ENCODE results near the gene RPS25.
A peak's percentile ranks its signal among the peaks of the same experiment; 100 is the strongest.
"Not testable (repeated sequence)": the region's sequence is repeated elsewhere in the genome, so short reads cannot be mapped to it uniquely, and the experiment has no call there.

Gene RPS25

DNA sequence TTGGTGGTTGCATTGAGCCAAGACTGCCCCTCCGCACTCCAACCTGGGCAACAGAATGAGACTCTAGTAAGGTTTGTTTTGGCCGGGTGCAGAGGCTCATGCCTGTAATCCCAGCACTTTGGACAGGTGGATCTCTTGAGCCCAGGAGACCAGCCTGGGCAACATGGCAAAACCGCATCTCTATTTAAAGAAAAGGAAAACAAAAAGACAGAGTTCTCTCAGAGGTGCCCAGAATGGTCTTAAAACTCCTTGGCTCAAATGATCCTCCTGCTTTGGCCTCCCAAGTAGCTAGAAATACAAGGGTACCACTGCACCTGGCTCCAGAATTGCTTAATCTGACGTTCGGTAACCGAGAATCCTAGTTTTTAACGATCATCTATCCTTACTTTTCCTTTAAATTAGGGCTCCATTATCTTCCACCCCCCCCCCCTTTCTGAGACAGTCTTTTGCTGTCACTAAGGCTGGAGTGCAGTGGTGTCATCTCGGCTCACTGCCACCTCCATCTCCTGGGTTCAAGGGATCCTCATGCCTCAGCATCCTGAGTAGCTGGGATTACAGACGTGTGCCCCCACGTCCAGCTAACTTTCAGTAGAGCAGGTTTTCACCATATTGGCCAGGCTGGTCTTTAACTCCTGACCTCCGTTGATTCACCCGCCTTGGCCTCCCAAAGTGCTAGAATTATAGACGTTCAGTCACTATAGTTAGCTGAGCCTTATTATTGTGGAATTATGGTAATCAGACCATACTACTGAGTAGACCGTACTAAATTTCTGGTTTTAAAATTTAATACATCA is 1.7 kb downstream of the RPS25 start:
- DNase-seq (ENCODE audit: low read depth in 2 of 2): no peak

DNA sequence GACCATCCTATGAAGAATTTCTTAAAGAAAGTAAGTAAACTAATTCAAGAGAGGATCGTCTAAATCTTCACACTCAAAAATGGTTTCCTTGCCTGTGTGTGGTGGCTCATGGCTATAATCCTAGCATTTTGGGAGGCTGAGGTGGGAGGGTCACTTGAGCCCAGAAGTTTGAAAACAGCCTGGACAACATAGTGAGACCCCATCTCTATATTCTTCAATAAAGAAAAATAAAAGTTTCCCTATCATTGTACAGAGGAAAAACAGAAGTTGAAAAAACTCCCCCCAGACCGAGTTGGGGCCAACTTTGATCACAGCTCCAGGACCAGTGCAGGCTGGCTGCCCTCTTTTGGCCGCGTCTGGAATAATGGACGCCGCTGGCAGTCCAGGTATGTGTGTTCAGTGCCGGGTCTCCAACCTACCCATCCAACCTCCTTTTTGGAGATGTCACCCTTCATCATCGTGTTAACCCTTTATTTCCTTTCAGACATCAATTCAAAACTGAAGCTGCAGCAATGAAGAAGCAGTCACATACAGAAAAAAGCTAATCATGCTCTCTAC is 3.0 kb downstream of the RPS25 start:
- no peak for DNase-seq (ENCODE audit: low read depth in 2 of 2)

DNA sequence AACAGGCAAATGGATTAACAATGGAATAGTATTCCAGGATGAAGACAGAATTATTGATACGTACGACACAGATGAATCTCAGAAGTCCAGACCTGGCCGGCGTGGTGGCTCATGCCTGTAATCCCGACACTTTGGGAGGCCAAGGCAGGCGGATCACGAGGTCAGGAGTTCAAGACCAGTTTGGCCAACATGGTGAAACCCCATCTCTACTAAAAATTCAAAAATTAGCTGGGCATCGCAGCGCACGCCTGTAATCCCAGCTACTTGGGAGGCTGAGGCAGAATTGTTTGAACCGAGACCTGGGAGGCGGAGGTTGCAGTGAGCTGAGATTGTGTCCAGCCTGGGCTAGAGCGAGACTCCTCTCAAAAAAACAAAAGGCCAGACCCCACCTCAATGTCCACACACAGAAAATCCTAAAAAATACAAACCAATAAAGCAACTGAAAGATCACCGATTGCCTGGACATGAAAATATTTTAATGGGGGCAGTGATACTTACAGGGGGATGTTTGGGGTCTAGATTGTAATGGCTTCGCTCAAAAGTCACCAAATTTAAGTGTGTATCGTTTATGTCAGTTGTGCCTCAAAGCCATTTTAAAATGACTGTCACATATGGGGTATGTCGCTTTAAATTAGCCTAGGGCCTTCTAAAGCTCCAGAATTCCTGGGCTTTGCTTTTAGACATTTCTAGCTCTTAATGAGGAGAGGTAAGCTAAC is 3.8 kb downstream of the RPS25 start:
- DNase-seq (ENCODE audit: low read depth in 2 of 2): no peak

DNA sequence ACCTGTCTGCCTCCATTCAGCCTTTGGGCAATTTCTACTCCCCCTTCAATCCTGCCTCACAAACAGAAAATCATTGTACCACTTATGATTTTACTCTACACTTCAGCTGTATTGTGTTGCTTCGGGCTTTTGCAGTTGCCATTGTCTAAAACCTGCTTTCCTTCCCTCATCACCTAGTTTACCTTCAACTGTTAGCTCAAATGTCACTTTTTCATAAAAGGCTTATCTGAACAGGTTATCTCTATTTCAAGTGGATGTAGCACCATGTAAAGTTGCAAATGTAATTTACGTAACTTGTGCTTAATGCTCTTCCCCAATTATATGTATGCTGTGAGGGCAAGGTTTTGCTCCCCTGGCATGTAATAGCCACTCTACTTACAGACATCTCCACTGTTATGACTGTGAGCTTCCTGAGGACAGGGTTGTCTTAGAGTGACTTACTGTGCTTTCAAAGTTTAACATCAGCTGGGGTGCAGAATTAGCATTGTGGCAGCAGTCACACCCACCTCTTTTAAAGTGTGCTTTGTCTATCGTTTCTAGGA is 5.4 kb downstream of the RPS25 start:
- DNase-seq (ENCODE audit: low read depth in 2 of 2): no peak

DNA sequence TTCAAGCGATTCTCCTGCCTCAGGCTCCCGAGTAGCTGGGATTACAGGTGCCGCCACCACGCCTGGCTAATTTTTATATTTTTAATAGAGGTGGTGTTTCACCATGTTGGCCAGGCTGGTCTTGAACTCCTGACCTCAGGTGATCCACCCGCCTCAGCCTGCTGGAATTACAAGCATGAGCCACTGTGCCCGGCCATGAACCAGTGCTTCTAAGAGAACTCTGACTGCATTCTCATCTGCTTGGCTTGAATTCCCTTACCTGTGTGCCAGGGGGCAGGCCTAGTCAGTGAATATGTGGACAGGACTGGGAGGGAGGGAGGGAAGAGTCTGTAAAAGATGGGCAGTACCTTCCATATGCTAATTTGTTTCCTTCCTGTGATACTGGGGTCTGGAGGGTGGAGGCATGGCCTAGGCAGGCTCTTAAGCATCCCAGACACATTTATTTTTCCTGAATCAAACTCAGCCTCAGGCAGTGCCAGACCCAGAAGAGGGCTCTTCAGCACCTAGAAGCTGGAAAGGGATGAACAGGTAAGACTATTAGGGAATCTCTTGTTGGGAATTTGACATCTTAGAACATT is 6.6 kb downstream of the RPS25 start:
- no peak for DNase-seq (ENCODE audit: low read depth in 2 of 2)

DNA sequence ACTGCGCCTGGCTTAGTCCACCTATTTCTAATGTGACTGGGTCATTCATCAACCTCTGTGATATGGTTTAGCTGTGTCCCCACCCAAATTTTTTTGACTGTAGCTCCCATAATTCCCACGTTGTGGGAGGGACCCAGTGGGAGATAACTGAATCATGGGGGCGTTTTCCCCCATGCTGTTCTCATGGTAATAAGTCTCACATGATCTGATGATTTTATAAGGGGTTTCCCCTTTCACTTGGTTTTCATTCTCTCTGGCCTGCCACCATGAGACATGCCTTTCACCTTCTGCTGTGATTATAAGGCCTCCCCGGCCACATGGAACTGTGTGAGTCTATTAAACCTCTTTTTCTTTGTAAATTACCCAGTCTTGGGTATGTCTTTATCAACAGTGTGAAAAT is 11.5 kb downstream of the RPS25 start:
- no peak for DNase-seq (ENCODE audit: low read depth in 2 of 2)

DNA sequence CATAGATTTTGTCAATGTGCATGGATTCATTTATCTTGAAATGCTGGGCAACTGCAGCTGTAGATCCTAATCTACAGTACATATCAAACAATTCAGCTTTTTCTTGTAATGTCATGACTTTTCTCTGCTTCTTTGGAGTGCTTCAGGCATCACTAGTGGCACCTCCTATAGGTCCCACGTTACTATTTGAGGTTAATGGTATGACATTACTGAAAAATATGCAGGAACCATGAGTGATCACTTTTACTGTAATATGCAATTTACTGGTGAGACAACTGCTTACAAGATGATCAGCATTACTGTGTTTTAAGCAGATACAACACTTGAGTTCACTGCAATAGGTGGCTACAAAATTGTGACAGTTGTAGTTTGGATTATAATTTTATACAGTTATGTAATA is 17.2 kb downstream of the RPS25 start:
- DNase-seq (ENCODE audit: low read depth in 2 of 2): no peak

DNA sequence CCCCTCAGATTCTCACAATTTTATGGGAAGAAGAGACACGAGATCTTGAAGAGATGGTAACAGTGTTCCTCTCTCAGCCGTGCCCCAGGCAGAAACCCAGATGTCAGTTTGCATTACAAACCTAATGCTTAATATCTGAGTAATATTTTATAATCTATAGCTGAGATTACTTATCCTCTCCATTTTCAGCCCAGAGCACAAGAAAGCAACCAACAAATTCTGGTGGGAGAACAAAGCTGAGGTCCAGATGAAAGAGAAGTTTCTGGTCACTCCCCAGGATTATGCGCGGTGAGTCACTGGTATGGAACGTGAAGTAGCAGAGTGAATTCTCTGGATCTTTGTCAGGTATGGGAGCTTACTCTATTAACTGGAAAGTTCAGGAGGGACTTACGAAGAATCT is 19.3 kb downstream of the RPS25 start:
- DNase-seq (ENCODE audit: low read depth in 2 of 2): no peak

DNA sequence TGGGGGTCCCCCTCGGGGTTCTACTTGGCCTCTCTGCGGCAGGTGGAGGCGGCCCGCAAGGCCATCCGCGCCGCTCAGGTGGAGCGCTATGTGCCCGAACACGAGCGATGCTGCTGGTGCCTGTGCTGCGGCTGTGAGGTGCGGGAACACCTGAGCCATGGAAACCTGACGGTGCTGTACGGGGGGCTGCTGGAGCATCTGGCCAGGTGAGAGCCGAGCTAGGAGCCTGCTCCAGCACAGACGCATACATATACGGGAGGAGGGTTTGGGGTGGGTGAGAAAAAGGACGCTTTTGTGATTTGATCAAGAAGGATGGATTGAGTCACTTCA is 19.8 kb downstream of the RPS25 start:
- no peak for DNase-seq (ENCODE audit: low read depth in 2 of 2)

DNA sequence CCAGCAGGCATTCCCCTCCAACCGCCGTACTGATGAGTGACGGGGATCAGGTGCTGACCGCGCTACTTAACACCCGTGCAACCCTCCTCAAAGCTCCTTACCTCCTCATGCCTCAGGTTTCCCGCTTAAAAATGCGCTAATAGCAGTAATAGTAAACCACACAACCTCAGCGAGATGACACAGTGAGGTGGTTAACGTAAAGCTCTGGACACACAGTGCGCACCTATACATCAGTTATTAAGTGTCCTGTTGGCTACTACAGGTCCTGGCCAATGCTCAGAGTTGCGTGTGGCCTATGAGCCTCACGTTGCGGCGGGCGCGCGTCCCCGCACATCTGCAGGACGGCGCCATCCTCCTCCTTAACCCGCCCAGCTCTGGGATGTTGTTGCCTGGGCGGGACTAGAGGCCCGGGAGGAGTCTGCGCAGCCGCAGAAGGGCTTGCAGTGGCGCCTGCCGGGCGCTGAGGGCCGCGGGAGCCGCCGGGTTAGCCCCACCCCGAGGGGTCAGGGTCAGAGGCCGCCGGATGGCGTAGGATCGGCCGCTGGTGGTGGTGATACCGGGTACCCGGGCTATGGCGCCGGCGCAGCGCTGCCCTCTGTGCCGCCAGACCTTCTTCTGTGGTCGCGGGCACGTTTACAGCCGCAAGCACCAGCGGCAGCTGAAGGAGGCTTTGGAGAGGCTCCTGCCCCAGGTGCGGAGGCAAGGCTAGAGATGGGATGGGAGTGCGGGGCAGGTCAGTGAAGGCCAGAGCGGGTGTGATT is 20.3 kb downstream of the RPS25 start, which contains the start of gene CENATAC:
CENATAC (plus strand) TSS at position 512 of the 761 bp plus-strand sequence; CDS start at position 572, 60 bp downstream.
- peak; percentile 89 to 90 for DNase-seq (ENCODE audit: low read depth in 2 of 2)

DNA sequence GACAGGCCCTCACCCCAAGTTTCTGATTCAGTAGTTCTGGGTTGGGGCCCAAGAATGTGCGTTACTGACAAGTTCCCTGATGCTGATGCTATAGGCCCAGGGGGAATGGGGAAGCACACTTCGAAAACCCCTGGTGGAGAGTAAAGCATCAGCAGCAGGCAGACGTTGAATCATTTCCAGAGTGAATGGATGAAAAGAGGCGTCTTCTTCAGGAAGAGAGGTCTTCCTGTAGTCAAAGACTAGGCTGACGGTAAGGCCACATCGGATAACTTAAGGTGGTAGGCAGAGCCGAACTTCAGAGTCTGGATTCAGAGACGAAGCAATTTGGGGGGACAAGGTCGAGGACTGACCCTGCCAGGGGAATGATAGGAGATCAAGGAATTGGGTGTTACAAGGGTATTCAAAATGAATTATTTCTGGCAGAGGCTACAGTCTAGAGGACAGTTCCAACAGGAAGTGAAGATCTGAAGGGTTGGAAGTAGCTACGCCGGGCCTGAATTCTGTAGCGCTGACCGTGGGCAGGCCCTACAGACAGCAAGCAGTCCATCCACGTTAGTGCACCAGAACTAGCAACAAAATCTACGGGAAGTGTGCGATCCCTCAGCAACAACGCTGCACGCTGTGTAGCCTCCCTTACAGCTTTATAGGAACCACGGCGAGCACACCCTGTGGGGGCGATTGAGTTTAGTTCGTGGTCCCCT is 21.1 kb downstream of the RPS25 start:
- DNase-seq (ENCODE audit: low read depth in 2 of 2): no peak

DNA sequence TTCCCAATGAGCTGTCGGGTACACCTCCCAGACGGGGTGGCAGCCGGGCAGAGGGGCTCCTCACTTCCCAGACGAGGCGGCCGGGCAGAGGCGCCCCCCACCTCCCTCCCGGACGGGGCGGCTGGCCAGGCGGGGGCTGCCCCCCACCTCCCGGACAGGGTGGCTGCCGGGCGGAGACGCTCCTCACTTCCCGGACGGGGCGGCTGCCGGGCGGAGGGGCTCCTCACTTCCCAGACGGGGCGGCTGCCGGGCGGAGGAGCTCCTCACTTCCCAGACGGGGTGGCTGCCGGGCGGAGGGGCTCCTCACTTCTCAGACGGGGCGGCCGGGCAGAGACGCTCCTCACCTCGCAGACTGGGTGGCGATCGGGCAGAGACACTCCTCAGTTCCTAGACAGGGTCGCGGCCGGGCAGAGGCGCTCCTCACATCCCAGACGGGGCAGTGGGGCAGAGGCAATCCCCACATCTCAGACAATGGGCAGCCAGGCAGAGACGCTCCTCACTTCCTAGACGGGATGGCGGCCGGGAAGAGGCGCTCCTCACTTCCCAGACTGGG is 26.6 kb downstream of the RPS25 start:
- DNase-seq (ENCODE audit: low read depth in 2 of 2): not testable (repeated sequence)

DNA sequence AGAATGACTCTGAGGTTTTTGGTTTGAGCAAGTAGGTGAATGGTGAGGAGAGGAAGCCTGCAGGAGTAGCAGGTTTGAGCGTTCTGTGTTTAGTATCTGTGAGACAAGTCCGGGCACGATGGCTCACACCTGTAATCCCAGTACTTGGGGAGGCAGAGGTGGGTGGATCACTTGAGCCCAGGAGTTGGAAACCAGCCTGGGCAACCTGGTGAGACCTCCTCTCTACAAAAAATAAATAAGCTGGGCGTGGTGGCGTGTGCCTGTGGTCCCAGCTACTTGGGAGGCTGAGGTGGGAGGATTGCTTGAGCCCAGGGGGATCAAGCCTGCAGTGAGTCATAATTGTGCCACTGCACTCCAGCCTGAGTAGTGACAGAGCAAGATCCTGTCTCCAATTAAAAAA is 29.9 kb downstream of the RPS25 start:
- DNase-seq (ENCODE audit: low read depth in 2 of 2): no peak

DNA sequence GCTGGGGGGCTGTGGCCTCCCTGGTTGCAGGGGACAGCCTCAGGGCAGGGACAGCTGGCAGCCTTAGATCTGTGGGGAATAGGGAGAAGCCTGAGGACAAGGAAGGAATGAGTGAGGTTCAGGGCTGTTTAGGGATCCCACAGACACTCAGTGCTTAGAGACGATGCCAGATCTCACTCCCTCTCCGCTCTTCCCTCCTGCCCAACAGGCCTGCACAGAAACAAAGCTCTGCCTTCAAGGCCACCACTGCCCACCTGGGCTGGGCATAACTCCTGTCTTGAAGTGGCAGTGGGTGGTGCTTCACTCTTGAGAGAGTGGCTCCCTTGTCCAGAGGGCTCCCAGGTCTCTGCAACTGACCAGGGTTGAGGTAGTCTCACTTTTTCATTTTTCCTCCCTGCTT is 33.3 kb downstream of the RPS25 start:
- DNase-seq (ENCODE audit: low read depth in 2 of 2): no peak

DNA sequence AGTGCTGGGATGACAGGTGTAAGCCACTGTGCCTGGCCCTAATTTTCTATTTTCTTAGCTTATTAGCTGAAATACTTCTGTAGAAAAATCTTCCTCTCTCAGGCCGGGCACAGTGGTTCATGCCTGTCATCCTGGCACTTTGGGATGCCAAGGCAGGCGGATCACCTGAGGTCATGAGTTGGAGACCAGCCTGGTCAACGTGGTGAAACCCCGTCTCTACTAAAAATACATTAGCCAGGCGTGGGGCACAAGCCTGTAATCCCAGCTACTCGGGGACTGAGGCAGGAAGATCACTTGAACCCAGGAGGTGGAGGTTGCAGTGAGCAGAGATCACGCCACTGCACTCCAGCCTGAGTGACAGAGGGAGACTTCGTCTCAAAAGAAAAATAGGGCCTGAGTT is 33.8 kb downstream of the RPS25 start:
- not testable (repeated sequence) for DNase-seq (ENCODE audit: low read depth in 2 of 2)

DNA sequence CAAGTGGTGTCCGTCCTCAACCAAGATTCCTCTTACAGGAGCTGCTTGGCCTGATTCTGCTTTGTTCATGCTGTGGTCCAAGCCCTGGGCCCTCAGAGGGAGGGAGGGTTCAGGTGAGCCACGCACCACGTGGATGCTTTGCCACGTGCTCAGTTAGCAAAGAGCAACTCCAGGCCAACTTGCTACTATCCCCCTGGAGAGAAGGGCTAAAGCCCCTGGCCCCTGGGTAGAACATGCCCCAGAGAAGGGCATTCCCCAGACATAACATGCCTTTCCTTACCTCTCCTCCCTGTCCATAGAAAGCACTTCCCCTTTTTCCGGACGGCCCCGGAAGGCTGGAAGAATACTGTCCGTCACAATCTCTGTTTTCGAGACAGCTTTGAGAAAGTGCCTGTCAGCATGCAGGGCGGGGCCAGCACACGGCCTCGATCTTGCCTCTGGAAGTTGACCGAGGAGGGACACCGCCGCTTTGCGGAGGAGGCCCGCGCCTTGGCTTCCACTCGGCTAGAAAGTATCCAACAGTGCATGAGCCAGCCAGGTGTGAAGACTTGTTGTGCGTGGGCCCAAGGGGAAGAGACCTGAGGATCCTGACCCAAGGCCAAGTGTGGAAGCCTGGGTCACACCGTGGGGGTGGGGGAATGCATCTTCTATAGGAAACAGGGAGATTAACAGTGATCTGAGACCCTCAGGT is 37.8 kb downstream of the RPS25 start:
- no peak for DNase-seq (ENCODE audit: low read depth in 2 of 2)

DNA sequence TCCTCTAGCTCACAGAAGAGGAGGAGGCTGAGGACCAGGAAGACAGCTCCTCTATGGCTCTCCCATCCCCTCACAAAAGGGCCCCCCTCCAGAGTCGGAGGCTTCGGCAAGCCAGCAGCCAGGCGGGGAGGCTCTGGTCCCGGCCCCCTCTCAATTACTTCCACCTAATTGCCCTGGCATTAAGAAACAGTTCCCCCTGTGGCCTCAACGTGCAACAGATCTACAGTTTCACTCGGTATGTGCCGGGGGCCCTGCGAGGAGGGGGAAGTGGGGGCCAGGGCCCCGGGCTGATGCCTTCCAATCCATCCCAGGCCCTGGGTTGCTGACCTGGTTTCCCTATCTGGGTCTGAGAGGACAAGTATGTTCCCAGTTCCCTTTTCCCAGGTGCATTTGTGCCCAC is 38.7 kb downstream of the RPS25 start:
- no peak for DNase-seq (ENCODE audit: low read depth in 2 of 2)

DNA sequence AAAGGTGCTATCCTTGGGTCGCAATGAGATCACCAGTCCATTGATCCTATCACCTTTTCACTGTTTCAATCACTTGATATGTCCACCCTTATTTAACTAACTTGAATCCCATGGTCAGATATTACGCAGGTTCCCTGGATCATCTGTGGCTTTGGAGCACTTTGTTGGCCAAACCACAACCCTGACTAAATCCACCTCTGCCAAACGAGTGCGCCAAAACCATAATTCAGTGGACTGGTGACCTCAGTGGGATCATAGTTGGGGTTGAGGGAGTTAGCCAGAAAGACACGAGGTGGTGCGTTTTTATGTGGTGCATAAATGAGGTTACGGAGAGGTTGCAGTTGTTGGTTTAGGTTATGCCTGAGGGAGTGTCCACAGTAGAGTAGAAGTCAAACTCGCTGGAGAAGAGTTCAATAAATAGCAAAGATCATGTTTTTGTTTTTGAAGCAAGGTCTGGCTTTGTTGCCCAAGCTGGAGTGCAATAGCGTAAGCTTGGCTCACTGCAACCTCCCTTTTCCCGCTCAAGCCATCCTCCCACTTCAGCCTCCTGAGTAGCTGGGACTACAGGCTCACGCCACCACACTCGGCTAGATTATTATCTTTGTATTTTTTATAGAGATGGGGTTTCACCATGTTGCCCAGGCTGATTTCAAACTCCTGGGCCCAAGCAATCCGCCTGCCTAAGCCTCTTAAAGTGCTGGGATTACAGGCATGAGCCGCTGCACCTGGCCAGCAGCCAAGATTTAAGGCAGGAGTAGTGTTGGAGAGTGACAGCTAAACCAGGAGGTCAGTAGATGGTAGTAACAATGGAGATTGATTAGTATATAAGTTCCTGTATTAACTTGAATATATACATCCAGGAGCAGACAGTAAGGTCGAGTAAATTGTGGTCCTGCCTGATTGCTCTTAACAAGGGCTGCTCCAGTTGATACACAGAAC is 42.1 kb downstream of the RPS25 start:
- DNase-seq (ENCODE audit: low read depth in 2 of 2): no peak

DNA sequence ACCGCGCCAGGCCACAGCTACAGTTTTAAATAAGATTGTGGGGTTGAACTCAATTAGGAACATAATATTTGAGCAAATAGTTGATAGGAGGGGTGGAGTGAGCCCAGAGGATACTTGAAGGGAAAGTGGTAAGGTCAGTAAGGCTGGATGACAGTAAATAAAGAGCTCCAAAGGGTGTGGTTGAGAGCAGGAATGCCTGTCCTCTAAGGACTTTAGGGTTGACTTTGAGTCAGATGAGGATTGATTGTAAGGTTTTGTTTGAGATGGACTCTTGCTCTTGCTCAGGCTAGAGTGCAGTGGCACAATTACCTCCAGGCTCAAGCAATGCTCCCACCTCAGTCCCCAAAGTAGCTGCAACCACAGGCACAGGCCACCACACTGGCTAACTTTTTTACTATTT is 44.2 kb downstream of the RPS25 start:
- no peak for DNase-seq (ENCODE audit: low read depth in 2 of 2)

Data from stimulated activated CD8-positive, alpha-beta memory T cell treated with anti-CD3 and anti-CD28 coated beads, Interleukin-2, amount 100 ng/mL, for 1 hour (primary cell).